Gastroesophageal sphincter (tissue), 4 donors: ENCODE measurements around the gene ADGRG1. TPM values are rescaled to one million over a fixed set of nuclear protein-coding genes. Genes with fewer than 3 reads are reported as not detected.

Experiments
- ATAC-seq: fragments of 150-250 bp; one replicate; pipeline ENCODE4 v1.9.1; 2016; ENCODE audit warnings: mild to moderate bottlenecking, moderate library complexity
- H3K27ac ChIP-seq, 4 donors: fragments of 200-600 bp; sonication (generic) in 3 of 4; 1 replicate in 3 of 4; 2 replicates in 1 of 4; pipeline ENCODE4 v1.5.1; 2016 to 2019
- H3K27me3 ChIP-seq: fragments of 200-600 bp; sonication (generic); one replicate; pipeline ENCODE4 v1.5.1; 2019
- H3K36me3 ChIP-seq, 2 donors: fragments of 200-600 bp; sonication (generic); one replicate each; pipeline ENCODE4 v1.5.1; 2019; ENCODE audit warnings: control low read depth in 1 of 2
- H3K4me1 ChIP-seq, 3 donors: fragments of 200-600 bp; sonication (generic); 1 replicate in 2 of 3; 2 replicates in 1 of 3; pipeline ENCODE4 v1.5.1; 2016 to 2019; ENCODE audit warnings: control low read depth in 2 of 3
- H3K4me3 ChIP-seq, 2 donors: fragments of 200-600 bp; sonication (generic); one replicate each; pipeline ENCODE4 v1.5.1; 2019; ENCODE audit warnings: mild to moderate bottlenecking in 1 of 2, moderate library complexity in 1 of 2
- H3K9me3 ChIP-seq, 3 donors: fragments of 200-600 bp; sonication (generic); one replicate each; pipeline ENCODE4 v1.5.1; 2017 to 2019; ENCODE audit warnings: control low read depth in 2 of 3
- EP300 ChIP-seq: sonication (generic); formaldehyde crosslinking; IDR thresholded peaks from one replicate; pipeline ENCODE4 v1.6.1; 2017; ENCODE audit warnings: antibody characterized with exemption, mild to moderate bottlenecking
- POLR2A ChIP-seq, 2 donors: fragments of 450-650 bp; IDR thresholded peaks; one replicate each; pipeline ENCODE4 v1.6.1; 2017; ENCODE audit warnings: antibody characterized with exemption in 2 of 2, mild to moderate bottlenecking in 2 of 2, moderate library complexity in 1 of 2
- POLR2AphosphoS5 ChIP-seq: sonication (generic); formaldehyde crosslinking; IDR thresholded peaks from one replicate; pipeline ENCODE4 v1.6.1; 2017; ENCODE audit warnings: antibody characterized with exemption
- WGBS, 2 donors: methylation state at CpG; one replicate each; pipeline ENCODE4 v1.1.5; 2018; ENCODE audit warnings: low coverage in 1 of 2; 5-methylcytosine and 5-hydroxymethylcytosine counted together
- total RNA-seq, 4 donors: library from RNA; depleted of rRNA; stranded (reverse); fragments of >200 nt; gene quantifications; one replicate each; pipeline ENCODE4 v1.1.0, GENCODE V29; 2016
- TF ChIP-seq, protein P1 (sequence below), 4 experiments: fragments of 200-600 bp in 2 of 4; fragments of 450-650 bp in 2 of 4; sonication (generic) in 1 of 4; IDR thresholded peaks; one replicate each; pipeline ENCODE4 v1.5.1; 2017 to 2019; ENCODE audit warnings: antibody characterized with exemption in 4 of 4, mild to moderate bottlenecking in 2 of 4, moderate library complexity in 2 of 4

The ADGRG1 gene
- total RNA-seq, 4 donors from 2014 or later = 7.0 to 20.1 (median 12.6) TPM

DNA sequence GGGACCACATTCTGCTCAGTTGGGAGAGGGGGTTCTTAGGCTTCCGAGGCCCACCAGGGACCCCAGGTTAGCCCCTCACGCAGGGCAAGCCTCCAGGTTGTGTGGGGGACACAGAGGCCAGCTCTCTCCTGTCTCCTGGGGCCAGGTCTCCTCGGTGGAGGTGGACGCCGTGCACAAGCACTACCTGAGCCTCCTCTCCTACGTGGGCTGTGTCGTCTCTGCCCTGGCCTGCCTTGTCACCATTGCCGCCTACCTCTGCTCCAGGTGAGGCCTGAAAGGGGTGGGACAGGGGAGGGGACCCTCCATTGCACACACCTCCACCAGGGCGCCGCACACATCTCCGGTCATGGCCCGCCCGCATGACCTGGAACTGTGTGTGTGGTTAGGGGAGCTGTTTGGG, 28.8 kb downstream of the ADGRG1 start:
- 69% methylated on average over 6 of the region's 13 CpGs; no CpG with 5 or more reads in 1 of the 2 donors for WGBS, 2 donors
- no peak overlapping the region for H3K4me3 ChIP-seq
- H3K27me3 ChIP-seq = peaks cover 26% of the 10 kb centered on the region
- ATAC-seq = no peak
- TF ChIP-seq POLR2A (IDR thresholded peaks at IDR 0.05) (no peak), EP300 (no peak), POLR2AphosphoS5 (no peak)
- TF ChIP-seq, protein P1, sequence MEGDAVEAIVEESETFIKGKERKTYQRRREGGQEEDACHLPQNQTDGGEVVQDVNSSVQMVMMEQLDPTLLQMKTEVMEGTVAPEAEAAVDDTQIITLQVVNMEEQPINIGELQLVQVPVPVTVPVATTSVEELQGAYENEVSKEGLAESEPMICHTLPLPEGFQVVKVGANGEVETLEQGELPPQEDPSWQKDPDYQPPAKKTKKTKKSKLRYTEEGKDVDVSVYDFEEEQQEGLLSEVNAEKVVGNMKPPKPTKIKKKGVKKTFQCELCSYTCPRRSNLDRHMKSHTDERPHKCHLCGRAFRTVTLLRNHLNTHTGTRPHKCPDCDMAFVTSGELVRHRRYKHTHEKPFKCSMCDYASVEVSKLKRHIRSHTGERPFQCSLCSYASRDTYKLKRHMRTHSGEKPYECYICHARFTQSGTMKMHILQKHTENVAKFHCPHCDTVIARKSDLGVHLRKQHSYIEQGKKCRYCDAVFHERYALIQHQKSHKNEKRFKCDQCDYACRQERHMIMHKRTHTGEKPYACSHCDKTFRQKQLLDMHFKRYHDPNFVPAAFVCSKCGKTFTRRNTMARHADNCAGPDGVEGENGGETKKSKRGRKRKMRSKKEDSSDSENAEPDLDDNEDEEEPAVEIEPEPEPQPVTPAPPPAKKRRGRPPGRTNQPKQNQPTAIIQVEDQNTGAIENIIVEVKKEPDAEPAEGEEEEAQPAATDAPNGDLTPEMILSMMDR (IDR thresholded peaks at IDR 0.05) = no peak
- H3K4me1 ChIP-seq = no peaks in the 10 kb centered on the region
- H3K36me3 ChIP-seq = peaks cover 0 to 5% of the 10 kb centered on the region in 2 donors
- no peaks in the 10 kb centered on the region for H3K9me3 ChIP-seq
- H3K27ac ChIP-seq = no peak overlapping the region

- WGBS, 2 donors = 79 to 90% methylated on average over 4 to 10 of the region's 10 CpGs
- ATAC-seq = no peak
- Histone ChIP-seq H3K36me3 (peaks cover 0 to 4% of the 10 kb centered on the region in 2 donors), H3K9me3 (no peaks in the 10 kb centered on the region), H3K27me3 (peaks cover 19% of the 10 kb centered on the region), H3K4me1 (no peaks in the 10 kb centered on the region), H3K27ac (no peak overlapping the region), H3K4me3 (no peak overlapping the region)
- no peak for TF ChIP-seq POLR2AphosphoS5
- no peak for TF ChIP-seq POLR2A (IDR thresholded peaks at IDR 0.05)
- TF ChIP-seq, protein P1 (IDR thresholded peaks at IDR 0.05) = no peak
- TF ChIP-seq EP300 = no peak
Measured at GRCh38 chr16:57658130-57658877, 29.9 kb downstream of the ADGRG1 start.

DNA sequence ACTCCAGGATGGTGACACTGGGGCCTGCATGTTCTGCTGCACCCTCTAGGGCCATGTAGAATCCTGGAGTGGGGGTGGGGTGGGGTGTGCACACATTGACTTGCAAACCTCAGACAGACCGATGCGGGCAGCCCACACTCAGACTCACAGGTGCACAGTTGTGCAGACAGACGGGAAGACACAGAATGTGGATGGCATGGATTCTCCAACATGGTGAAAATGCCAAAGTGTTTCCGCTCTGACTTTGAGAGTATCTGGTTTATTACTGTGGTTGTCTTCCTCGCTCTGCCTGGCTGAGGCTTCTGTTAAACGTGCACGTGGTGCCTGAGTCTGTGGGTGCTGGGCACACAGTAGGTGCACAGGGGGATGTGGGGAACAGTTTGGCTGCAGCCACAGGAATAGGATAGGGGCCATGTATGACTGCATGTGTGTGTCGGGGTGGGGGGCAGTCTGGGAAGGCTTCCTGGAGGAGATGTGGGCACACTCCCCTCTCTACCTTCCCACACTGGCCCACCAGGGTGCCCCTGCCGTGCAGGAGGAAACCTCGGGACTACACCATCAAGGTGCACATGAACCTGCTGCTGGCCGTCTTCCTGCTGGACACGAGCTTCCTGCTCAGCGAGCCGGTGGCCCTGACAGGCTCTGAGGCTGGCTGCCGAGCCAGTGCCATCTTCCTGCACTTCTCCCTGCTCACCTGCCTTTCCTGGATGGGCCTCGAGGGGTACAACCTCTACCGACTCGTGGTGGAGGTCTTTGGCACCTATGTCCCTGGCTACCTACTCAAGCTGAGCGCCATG, 30.6 kb downstream of the ADGRG1 start:
- H3K36me3 ChIP-seq = peaks cover 0 to 4% of the 10 kb centered on the region in 2 donors
- ATAC-seq = no peak

DNA sequence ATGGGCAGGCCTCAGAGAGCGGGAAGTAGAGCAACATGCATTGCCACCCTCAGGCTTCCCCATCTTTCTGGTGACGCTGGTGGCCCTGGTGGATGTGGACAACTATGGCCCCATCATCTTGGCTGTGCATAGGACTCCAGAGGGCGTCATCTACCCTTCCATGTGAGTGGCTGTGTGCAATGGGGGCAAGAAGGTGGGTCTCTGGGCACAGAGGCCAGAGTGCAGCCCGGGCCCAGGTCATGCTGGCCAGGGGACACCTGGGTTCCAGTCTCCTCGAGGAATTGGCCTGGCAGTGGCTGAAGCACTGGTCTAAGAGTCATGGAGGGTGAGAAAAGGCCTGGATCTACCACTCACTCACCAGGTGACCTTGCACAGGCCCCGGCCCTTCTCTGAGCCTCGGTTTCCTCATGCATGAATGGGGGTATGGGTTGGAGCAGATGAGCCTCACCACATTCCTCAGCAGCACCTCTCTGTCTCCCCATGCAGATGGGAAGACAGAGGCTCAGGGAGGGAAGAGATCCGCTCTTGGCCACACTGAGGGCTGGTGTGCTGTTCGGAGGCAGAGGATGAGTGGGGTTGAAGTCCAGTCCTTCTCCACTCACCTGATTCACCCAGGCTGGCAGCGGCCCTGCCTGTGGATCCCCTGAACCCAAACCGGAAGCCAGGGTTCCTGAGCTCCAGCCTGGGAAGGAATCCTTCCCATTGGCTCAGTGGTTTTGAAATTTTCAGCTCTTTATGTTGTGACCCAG, 32.5 kb downstream of the ADGRG1 start:
- WGBS, 2 donors = no CpG with 5 or more reads among the region's 11 CpGs
- H3K4me3 ChIP-seq = no peak overlapping the region
- TF ChIP-seq POLR2AphosphoS5 (no peak), EP300 (no peak), POLR2A (IDR thresholded peaks at IDR 0.05) (no peak)
- TF ChIP-seq, protein P1 (IDR thresholded peaks at IDR 0.05) = no peak
- H3K4me1 ChIP-seq = no peaks in the 10 kb centered on the region
- H3K27ac ChIP-seq = no peak overlapping the region
- no peaks in the 10 kb centered on the region for H3K9me3 ChIP-seq
- H3K36me3 ChIP-seq = peaks cover 0 to 4% of the 10 kb centered on the region in 2 donors
- no peak for ATAC-seq
- H3K27me3 ChIP-seq = peaks cover 13% of the 10 kb centered on the region

More for the DNA sequence above, 30.6 kb downstream of the ADGRG1 start:
- no peak overlapping the region for H3K4me3 ChIP-seq
- 69 to 100% methylated on average over 1 to 7 of the region's 19 CpGs for WGBS, 2 donors
- TF ChIP-seq EP300 = no peak
- TF ChIP-seq, protein P1 (IDR thresholded peaks at IDR 0.05) = no peak
- no peak for TF ChIP-seq POLR2AphosphoS5
- TF ChIP-seq POLR2A (IDR thresholded peaks at IDR 0.05) = no peak
- H3K9me3 ChIP-seq = no peaks in the 10 kb centered on the region
- no peaks in the 10 kb centered on the region for H3K4me1 ChIP-seq
- H3K27ac ChIP-seq = no peak overlapping the region
- H3K27me3 ChIP-seq = peaks cover 19% of the 10 kb centered on the region
